ENCODE data around the gene BDH1. TPM values are rescaled to one million over a fixed set of nuclear protein-coding genes. Genes with fewer than 3 reads are reported as not detected.

Gene BDH1
- total and polyA plus RNA-seq, 2 of the 13 experiments (the other 11 are each of a cell fraction or from before 2014, with no cell fraction given), result 21.2 to 71.9 TPM

- TF ChIP-seq RERE (CRISPR knock-in tag; IDR thresholded peaks at IDR 0.05; ENCODE audit: low read depth), result peak; percentile 92
- TF ChIP-seq TFAP4 (IDR thresholded peaks at IDR 0.05; ENCODE audit: borderline replicate concordance, low read depth), result peak; percentile 85
- no peak for TF ChIP-seq NFE2L1 (CRISPR knock-in tag; IDR thresholded peaks at IDR 0.05; ENCODE audit: borderline replicate concordance)
- TF ChIP-seq NR2F2 (IDR thresholded peaks at IDR 0.05; ENCODE audit: borderline replicate concordance, low read depth), result peak; percentile 96
- no peak for TF ChIP-seq ZNF841 (CRISPR knock-in tag; IDR thresholded peaks at IDR 0.05; ENCODE audit: borderline replicate concordance)
- peak; percentile 47; the same call in 1 of the 2 replicates for TF ChIP-seq ZNF619 (CRISPR knock-in tag; IDR thresholded peaks at IDR 0.05)
- TF ChIP-seq YEATS2 (CRISPR knock-in tag; IDR thresholded peaks at IDR 0.05; ENCODE audit: borderline replicate concordance), result no peak
- TF ChIP-seq KAT2B (IDR thresholded peaks at IDR 0.05; ENCODE audit: borderline replicate concordance, low read depth, low read length), result peak; percentile 16; the same call in 1 of the 2 replicates
- TF ChIP-seq CBX1 (IDR thresholded peaks at IDR 0.05; ENCODE audit: low read depth), result no peak
- peak; percentile 93 for TF ChIP-seq TBL1XR1 (IDR thresholded peaks at IDR 0.05; ENCODE audit: borderline replicate concordance, low read length, partially characterized antibody)
- TF ChIP-seq ZNF567 (CRISPR knock-in tag; IDR thresholded peaks at IDR 0.05; ENCODE audit: borderline replicate concordance), result peak; percentile 85
Observed at GRCh38 chr3:197573048-197573767, 17.4 kb upstream of the BDH1 start (continued).
